Measurements from ENCODE around the gene OR9Q1.

Gene OR9Q1

GRCh38 chr11:58030653-58031052 is 7.0 kb downstream of the OR9Q1 start, which contains the start of gene OR6Q1:
OR6Q1 (plus strand) TSS chr11:58030953; CDS start chr11:58030953, 0 bp downstream.
- DNase-seq (ENCODE audit: low read depth in 2 of 2, low spot score in 1 of 2): no peak

- DNase-seq (ENCODE audit: low read depth in 2 of 2, low spot score in 1 of 2): no peak
Measured at GRCh38 chr11:58034471-58034870, 10.8 kb downstream of the OR9Q1 start.

- no peak for DNase-seq (ENCODE audit: low read depth in 2 of 2, low spot score in 1 of 2)
Measured at GRCh38 chr11:58039589-58039988, 15.9 kb downstream of the OR9Q1 start.

- DNase-seq (ENCODE audit: low read depth in 2 of 2, low spot score in 1 of 2): no peak
Measured at GRCh38 chr11:58043379-58043778, 19.7 kb downstream of the OR9Q1 start.

GRCh38 chr11:58046231-58046630 is 22.6 kb downstream of the OR9Q1 start:
- no peak for DNase-seq (ENCODE audit: low read depth in 2 of 2, low spot score in 1 of 2)

GRCh38 chr11:58047818-58048217 is 24.1 kb downstream of the OR9Q1 start:
- DNase-seq (ENCODE audit: low read depth in 2 of 2, low spot score in 1 of 2): no peak

- DNase-seq (ENCODE audit: low read depth in 2 of 2, low spot score in 1 of 2): no peak
Measured at GRCh38 chr11:58055806-58056401, 32.2 kb downstream of the OR9Q1 start.

GRCh38 chr11:58057481-58057880 is 33.8 kb downstream of the OR9Q1 start:
- DNase-seq (ENCODE audit: low read depth in 2 of 2, low spot score in 1 of 2): no peak

- no peak for DNase-seq (ENCODE audit: low read depth in 2 of 2, low spot score in 1 of 2)
Measured at GRCh38 chr11:58058276-58059006, 34.8 kb downstream of the OR9Q1 start.

GRCh38 chr11:58059007-58059350 is 35.3 kb downstream of the OR9Q1 start:
- DNase-seq (ENCODE audit: low read depth in 2 of 2, low spot score in 1 of 2): no peak

GRCh38 chr11:58060535-58060934 is 36.9 kb downstream of the OR9Q1 start:
- no peak for DNase-seq (ENCODE audit: low read depth in 2 of 2, low spot score in 1 of 2)

- DNase-seq (ENCODE audit: low read depth in 2 of 2, low spot score in 1 of 2): no peak
Measured at GRCh38 chr11:58060939-58061672, 37.4 kb downstream of the OR9Q1 start.

GRCh38 chr11:58061813-58062212 is 38.1 kb downstream of the OR9Q1 start:
- DNase-seq (ENCODE audit: low read depth in 2 of 2, low spot score in 1 of 2): no peak

GRCh38 chr11:58067685-58068084 is 44.0 kb downstream of the OR9Q1 start:
- no peak for DNase-seq (ENCODE audit: low read depth in 2 of 2, low spot score in 1 of 2)

GRCh38 chr11:58068655-58069054 is 45.0 kb downstream of the OR9Q1 start:
- no peak for DNase-seq (ENCODE audit: low read depth in 2 of 2, low spot score in 1 of 2)

- no peak for DNase-seq (ENCODE audit: low read depth in 2 of 2, low spot score in 1 of 2)
Measured at GRCh38 chr11:58070585-58070984, 46.9 kb downstream of the OR9Q1 start.

- DNase-seq (ENCODE audit: low read depth in 2 of 2, low spot score in 1 of 2): no peak
Measured at GRCh38 chr11:58075781-58076180, 52.1 kb downstream of the OR9Q1 start.

- no peak for DNase-seq (ENCODE audit: low read depth in 2 of 2, low spot score in 1 of 2)
Measured at GRCh38 chr11:58086528-58086927, 62.8 kb downstream of the OR9Q1 start.

GRCh38 chr11:58097437-58097836 is 73.8 kb downstream of the OR9Q1 start:
- DNase-seq (ENCODE audit: low read depth in 2 of 2, low spot score in 1 of 2): no peak

- no peak for DNase-seq (ENCODE audit: low read depth in 2 of 2, low spot score in 1 of 2)
Measured at GRCh38 chr11:58121096-58121495, 97.4 kb downstream of the OR9Q1 start.

GRCh38 chr11:58125469-58125868 is 101.8 kb downstream of the OR9Q1 start, which contains the start of gene OR9I1:
OR9I1 (minus strand) TSS chr11:58125530; CDS start chr11:58119444, 6,086 bp downstream.
- DNase-seq (ENCODE audit: low read depth in 2 of 2, low spot score in 1 of 2): no peak

GRCh38 chr11:58127350-58127749 is 103.7 kb downstream of the OR9Q1 start:
- DNase-seq (ENCODE audit: low read depth in 2 of 2, low spot score in 1 of 2): no peak

Data from stimulated activated CD8-positive, alpha-beta memory T cell treated with anti-CD3 and anti-CD28 coated beads, Interleukin-4, amount 100 ng/mL, for 4 hours (primary cell).